HepG2 (cell line): ENCODE measurements around the gene GJB5. TPM values are rescaled to one million over a fixed set of nuclear protein-coding genes. Genes with fewer than 3 reads are reported as not detected.

Experiments
- ASH2L ChIP-seq: fragments of 300-600, 200-600 bp; sonication (generic); IDR thresholded peaks from 2 replicates; pipeline ENCODE4 v1.7.0; 2017; ENCODE audit warnings: low read depth, mild to moderate bottlenecking, moderate library complexity, mixed read lengths, low read length; ENCODE audit not compliant: insufficient read length
- ATF3 ChIP-seq: sonication (generic); formaldehyde crosslinking; IDR thresholded peaks from 2 replicates; pipeline ENCODE4 v1.4.0; 2020; ENCODE audit warnings: missing genetic modification reagents
- HIVEP1 ChIP-seq: sonication (generic); formaldehyde crosslinking; IDR thresholded peaks from 2 replicates; pipeline ENCODE4 v1.4.0; 2020; ENCODE audit warnings: mild to moderate bottlenecking, missing genetic modification reagents
- MAFK ChIP-seq, 2 experiments: IDR thresholded peaks in 1 of 2; conservative IDR thresholded peaks in 1 of 2; 2 replicates each; pipeline ENCODE4 v1.6.1; 2011; ENCODE audit warnings: improper control_type of control experiment in 2 of 2, low read length in 2 of 2
- PPARG ChIP-seq: conservative IDR thresholded peaks from 2 replicates; pipeline ENCODE4 v1.6.1; 2016; ENCODE audit warnings: missing biosample characterization, missing genetic modification reagents
- SSRP1 ChIP-seq: IDR thresholded peaks from 2 replicates; pipeline ENCODE4 v1.6.1; 2016; ENCODE audit warnings: control low read depth
- U2AF2 ChIP-seq: fragments of 200-400 bp; formaldehyde crosslinking; IDR thresholded peaks from 2 replicates; pipeline ENCODE4 v1.6.1; 2017; ENCODE audit warnings: low read depth, mild to moderate bottlenecking, low read length
- ZBTB14 ChIP-seq: sonication (generic); formaldehyde crosslinking; IDR thresholded peaks from 2 replicates; pipeline ENCODE4 v1.4.0; 2020; ENCODE audit warnings: missing genetic modification reagents
- ZNF10 ChIP-seq: sonication (generic); formaldehyde crosslinking; IDR thresholded peaks from 2 replicates; pipeline ENCODE4 v1.4.0; 2020; ENCODE audit warnings: mild to moderate bottlenecking, low read depth, missing genetic modification reagents, borderline replicate concordance
- ZNF17 ChIP-seq: sonication (generic); formaldehyde crosslinking; IDR thresholded peaks from 2 replicates; pipeline ENCODE4 v1.5.0; 2020; ENCODE audit warnings: mild to moderate bottlenecking, missing genetic modification reagents
- ZNF354B ChIP-seq: sonication (generic); formaldehyde crosslinking; IDR thresholded peaks from 2 replicates; pipeline ENCODE4 v1.8.0; 2022; ENCODE audit warnings: mild to moderate bottlenecking, missing genetic modification reagents
- ZNF496 ChIP-seq: sonication (generic); formaldehyde crosslinking; IDR thresholded peaks from 2 replicates; pipeline ENCODE4 v1.8.1; 2023; ENCODE audit warnings: mild to moderate bottlenecking, moderate library complexity, missing genetic modification reagents; ENCODE audit not compliant: insufficient replicate concordance
- ZNF567 ChIP-seq: sonication (generic); formaldehyde crosslinking; IDR thresholded peaks from 2 replicates; pipeline ENCODE4 v1.8.1; 2023; ENCODE audit warnings: mild to moderate bottlenecking, missing genetic modification reagents, borderline replicate concordance
- polyA plus RNA-seq, 8 experiments: library from polyadenylated mRNA; depleted of rRNA in 3 of 8; stranded (reverse) in 7 of 8; unstranded in 1 of 8; fragments of >200 nt; fragmentation: Illumina TruSeq in 4 of 8; extraction: Trizol in 4 of 8; gene quantifications; 2 replicates each; pipeline versions ENCODE4 v1.2.1 to v1.2.3, GENCODE V29; 2011 to 2016; ENCODE audit warnings: low read depth in 4 of 8, missing spikeins in 1 of 8, mixed read lengths in 1 of 8; ENCODE audit not compliant: insufficient read depth in 1 of 8
- total RNA-seq, 5 experiments: library from RNA; depleted of rRNA; stranded (reverse); fragments of >200 nt; fragmentation: Illumina TruSeq; extraction: Trizol; gene quantifications; 2 replicates each; pipeline ENCODE4 v1.2.3, GENCODE V29; 2016; ENCODE audit warnings: low read depth in 1 of 5
- TF ChIP-seq, protein P1 (sequence below): sonication (generic); formaldehyde crosslinking; IDR thresholded peaks from 2 replicates; pipeline ENCODE4 v1.5.0; 2020; ENCODE audit warnings: mild to moderate bottlenecking, missing genetic modification reagents

The GJB5 gene
- total and polyA plus RNA-seq, 2 of the 13 experiments (the other 11 are each of a cell fraction or from before 2014, with no cell fraction given), result not detected

DNA sequence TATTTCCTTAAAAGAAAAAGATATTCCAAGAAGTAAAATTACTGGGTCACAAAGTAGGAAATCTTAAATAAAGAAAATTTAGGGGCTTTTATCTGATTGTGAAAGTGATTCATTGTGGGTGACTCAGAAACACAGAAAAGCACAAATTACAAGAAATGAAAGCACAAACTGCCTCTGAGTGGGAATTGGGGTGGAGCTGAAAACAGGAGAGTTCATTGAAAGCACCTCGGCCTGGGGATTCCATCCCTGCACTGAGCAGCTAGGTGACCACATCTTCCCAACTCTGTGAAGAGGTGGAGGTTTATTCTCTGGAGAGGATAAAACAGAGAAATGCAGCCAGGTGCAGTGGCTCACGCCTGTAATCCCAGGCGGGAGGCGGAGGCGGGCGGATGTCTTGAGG is 45.4 kb downstream of the GJB5 start (continued):
- TF ChIP-seq, protein P1, sequence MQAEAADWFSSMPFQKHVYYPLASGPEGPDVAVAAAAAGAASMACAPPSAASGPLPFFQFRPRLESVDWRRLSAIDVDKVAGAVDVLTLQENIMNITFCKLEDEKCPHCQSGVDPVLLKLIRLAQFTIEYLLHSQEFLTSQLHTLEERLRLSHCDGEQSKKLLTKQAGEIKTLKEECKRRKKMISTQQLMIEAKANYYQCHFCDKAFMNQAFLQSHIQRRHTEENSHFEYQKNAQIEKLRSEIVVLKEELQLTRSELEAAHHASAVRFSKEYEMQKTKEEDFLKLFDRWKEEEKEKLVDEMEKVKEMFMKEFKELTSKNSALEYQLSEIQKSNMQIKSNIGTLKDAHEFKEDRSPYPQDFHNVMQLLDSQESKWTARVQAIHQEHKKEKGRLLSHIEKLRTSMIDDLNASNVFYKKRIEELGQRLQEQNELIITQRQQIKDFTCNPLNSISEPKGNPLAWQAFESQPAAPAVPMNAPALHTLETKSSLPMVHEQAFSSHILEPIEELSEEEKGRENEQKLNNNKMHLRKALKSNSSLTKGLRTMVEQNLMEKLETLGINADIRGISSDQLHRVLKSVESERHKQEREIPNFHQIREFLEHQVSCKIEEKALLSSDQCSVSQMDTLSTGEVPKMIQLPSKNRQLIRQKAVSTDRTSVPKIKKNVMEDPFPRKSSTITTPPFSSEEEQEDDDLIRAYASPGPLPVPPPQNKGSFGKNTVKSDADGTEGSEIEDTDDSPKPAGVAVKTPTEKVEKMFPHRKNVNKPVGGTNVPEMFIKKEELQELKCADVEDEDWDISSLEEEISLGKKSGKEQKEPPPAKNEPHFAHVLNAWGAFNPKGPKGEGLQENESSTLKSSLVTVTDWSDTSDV, result no peak
- no peak for TF ChIP-seq HIVEP1 (CRISPR knock-in tag)
- TF ChIP-seq ASH2L, result no peak
- no peak for TF ChIP-seq ZNF567 (CRISPR knock-in tag)
- no peak for TF ChIP-seq ATF3
- TF ChIP-seq ZNF17 (CRISPR knock-in tag), result no peak
- no peak for TF ChIP-seq ZNF496
- no peak for TF ChIP-seq U2AF2
- no peak for TF ChIP-seq ZNF354B
- no peak for TF ChIP-seq MAFK (conservative IDR thresholded peaks at IDR 0.05 in 1 of 2, IDR thresholded peaks at IDR 0.05 in 1 of 2; ENCODE audit: low read length in 2 of 2)
- TF ChIP-seq PPARG, result no peak
- TF ChIP-seq ZBTB14 (CRISPR knock-in tag), result no peak
- TF ChIP-seq SSRP1 (CRISPR knock-in tag), result no peak
- TF ChIP-seq ZNF10 (CRISPR knock-in tag), result no peak
